PC-3 (cell line): ENCODE results near the gene MACROH2A1. TPM values are rescaled to one million over a fixed set of nuclear protein-coding genes. Genes with fewer than 3 reads are reported as not detected.

ENCODE experiments used
- ATAC-seq: fragments of 200-7000 bp; cut with Tn5 transposase; 2 replicates; pipeline ENCODE4 v1.9.1; 2020; ENCODE audit warnings: mild to moderate bottlenecking, moderate library complexity
- BruUV-seq: library from RNA; stranded (reverse); fragments of 400-500 nt; replicated peaks from 2 replicates; lab custom pipeline; 2021; lab: Mats Ljungman, UMichigan
- CTCF ChIA-PET: fragments of 300-600 bp; sonication (Branson Sonifier 250); formaldehyde crosslinking; loops from one replicate; lab custom pipeline; 2022; ENCODE audit warnings: antibody characterized with exemption; lab: Charles Lee
- POLR2A ChIA-PET: fragments of 300-600 bp; sonication (Branson Sonifier 250); formaldehyde crosslinking; loops from one replicate; lab custom pipeline; 2022; ENCODE audit warnings: antibody characterized with exemption; ENCODE audit not compliant: unreplicated experiment; lab: Charles Lee
- DNase-seq: peaks from one replicate; pipeline ENCODE4 v3.0.0-alpha.2; 2015
- H2AFZ ChIP-seq: fragments of 300-600 bp; sonication (generic); 2 replicates; pipeline ENCODE4 v1.6.0; 2016; ENCODE audit warnings: antibody characterized with exemption, low read length
- H3F3A ChIP-seq: fragments of 300-600 bp; sonication (generic); one replicate; pipeline ENCODE4 v1.6.0; 2017; ENCODE audit warnings: antibody characterized with exemption, low read length, control low read depth, mild to moderate bottlenecking; ENCODE audit not compliant: unreplicated experiment
- H3K27ac ChIP-seq: fragments of 300-600 bp; sonication (generic); 2 replicates; pipeline ENCODE4 v1.5.1; 2016; ENCODE audit warnings: mild to moderate bottlenecking, low read length
- H3K27me3 ChIP-seq: fragments of 300-600 bp; sonication (generic); 2 replicates; pipeline ENCODE4 v1.6.1; 2016; ENCODE audit warnings: low read length, mixed read lengths
- H3K36me3 ChIP-seq: fragments of 300-600 bp; sonication (generic); 2 replicates; pipeline ENCODE4 v1.6.1; 2016; ENCODE audit warnings: low read depth, mixed run types, low read length, mixed read lengths
- H3K4me1 ChIP-seq: fragments of 300-600 bp; sonication (generic); 2 replicates; pipeline ENCODE4 v1.5.1; 2016; ENCODE audit warnings: low read length; ENCODE audit not compliant: insufficient read depth
- H3K4me2 ChIP-seq: fragments of 300-600 bp; sonication (generic); 2 replicates; pipeline ENCODE4 v1.6.0; 2016; ENCODE audit warnings: low read length
- H3K4me3 ChIP-seq: fragments of 300-600 bp; sonication (generic); 2 replicates; pipeline ENCODE4 v1.5.1; 2016; ENCODE audit warnings: mild to moderate bottlenecking, low read length, mixed read lengths
- H3K79me2 ChIP-seq: fragments of 300-600 bp; sonication (generic); 2 replicates; pipeline ENCODE4 v1.6.1; 2017; ENCODE audit warnings: low read length, mixed read lengths
- H3K9ac ChIP-seq: fragments of 300-600 bp; sonication (generic); 2 replicates; pipeline ENCODE4 v1.6.0; 2016; ENCODE audit warnings: mild to moderate bottlenecking, low read length
- H3K9me2 ChIP-seq: fragments of 300-600 bp; sonication (generic); replicated peaks from 2 replicates; pipeline ENCODE4 v1.6.1; 2016; ENCODE audit warnings: mixed run types, low read length, mixed read lengths
- H3K9me3 ChIP-seq: fragments of 300-600 bp; sonication (generic); 2 replicates; pipeline ENCODE4 v1.6.1; 2016; ENCODE audit warnings: low read length, mixed read lengths
- H4K20me1 ChIP-seq: fragments of 300-600 bp; sonication (generic); 2 replicates; pipeline ENCODE4 v1.6.1; 2016; ENCODE audit warnings: low read length, mixed read lengths
- CTCF ChIP-seq: fragments of 300-600 bp; sonication (generic); conservative IDR thresholded peaks from 2 replicates; pipeline ENCODE4 v1.5.1; 2017; ENCODE audit warnings: antibody characterized with exemption, low read depth, mild to moderate bottlenecking, low read length
- EZH2 ChIP-seq: fragments of 300-600 bp; sonication (generic); IDR thresholded peaks from one replicate; pipeline ENCODE4 v1.6.1; 2017; ENCODE audit warnings: antibody characterized with exemption, mild to moderate bottlenecking, low read length; ENCODE audit not compliant: unreplicated experiment
- EZH2phosphoT487 ChIP-seq: fragments of 300-600 bp; sonication (generic); IDR thresholded peaks from 2 replicates; pipeline ENCODE4 v1.6.1; 2018; ENCODE audit warnings: mild to moderate bottlenecking, antibody characterized with exemption, low read length, borderline replicate concordance
- intact Hi-C: fragments of 100-400 bp; cut with micrococcal nuclease; formaldehyde crosslinking; loops from 2 replicates; pipeline ENCODE4 v1.9.0; 2023
- total RNA-seq: library from RNA; depleted of rRNA; stranded (reverse); fragments of >200 nt; gene quantifications from 2 replicates; pipeline ENCODE4 v1.2.3, GENCODE V29; 2014

The MACROH2A1 gene
- total RNA-seq, 1 experiment from 2014 or later, result 388 TPM

- Histone ChIP-seq H3K36me3 (peaks cover 15% of the 10 kb centered on the region), H3K9ac (no peak overlapping the region), H3K27me3 (no peaks in the 10 kb centered on the region), H3K9me2 (no peaks in the 10 kb centered on the region), H3K79me2 (peaks cover 79% of the 10 kb centered on the region), H2AFZ (no peak overlapping the region), H3K27ac (no peak overlapping the region), H4K20me1 (peaks cover 72% of the 10 kb centered on the region), H3K4me1 (peaks cover 23% of the 10 kb centered on the region), H3K4me2 (peak overlapping the region; percentile 97; the same call in 1 of the 2 replicates), H3K9me3 (no peaks in the 10 kb centered on the region), H3K4me3 (no peak overlapping the region), H3F3A (no peaks in the 10 kb centered on the region)
- no peak for ATAC-seq
- intact Hi-C loops, result no loop called here
- CTCF ChIA-PET, result interaction anchor here (0.5 kb wide), 1 partner anchor 191 kb away, joined by 3 read pairs; no protein-coding TSS in a partner anchor
- BruUV-seq, result no TSS peak
- DNase-seq, result no peak
- no peak for TF ChIP-seq CTCF
- no peak for TF ChIP-seq EZH2phosphoT487
- no peak for TF ChIP-seq EZH2
- POLR2A ChIA-PET, result no interaction called here
These were observed 3.2 kb downstream of the MACROH2A1 start for GRCh38 chr5:135395866-135396265.

- no peak overlapping the region for H3K27ac ChIP-seq
- no peaks in the 10 kb centered on the region for H3F3A ChIP-seq
- DNase-seq, result no peak
- no peak overlapping the region for H3K9ac ChIP-seq
- no peaks in the 10 kb centered on the region for H3K27me3 ChIP-seq
- no peaks in the 10 kb centered on the region for H3K9me2 ChIP-seq
- peaks cover 83% of the 10 kb centered on the region for H3K79me2 ChIP-seq
- intact Hi-C loops, result no loop called here
- CTCF ChIA-PET, result interaction anchor here (0.5 kb wide), 1 partner anchor 190 kb away, joined by 3 read pairs; no protein-coding TSS in a partner anchor
- BruUV-seq, result no TSS peak
- no peaks in the 10 kb centered on the region for H3K9me3 ChIP-seq
- POLR2A ChIA-PET, result no interaction called here
- peaks cover 15% of the 10 kb centered on the region for H3K36me3 ChIP-seq
- H3K4me2 ChIP-seq, result no peak overlapping the region; the same call in 1 of the 2 replicates
- ATAC-seq, result no peak
- peaks cover 75% of the 10 kb centered on the region for H4K20me1 ChIP-seq
- H3K4me1 ChIP-seq, result peaks cover 23% of the 10 kb centered on the region
- TF ChIP-seq EZH2phosphoT487, result no peak
- no peak for TF ChIP-seq EZH2
- no peak for TF ChIP-seq CTCF
- no peak overlapping the region for H3K4me3 ChIP-seq
- no peak overlapping the region for H2AFZ ChIP-seq
These were observed 3.6 kb downstream of the MACROH2A1 start for GRCh38 chr5:135395451-135395850.

- intact Hi-C loops, result no loop called here
These were observed 4.9 kb downstream of the MACROH2A1 start for GRCh38 chr5:135394095-135394494.

More at GRCh38 chr5:135394095-135394494, 4.9 kb downstream of the MACROH2A1 start:
- H3F3A ChIP-seq, result no peaks in the 10 kb centered on the region
- BruUV-seq, result no TSS peak
- no peak overlapping the region for H3K9ac ChIP-seq
- H3K9me2 ChIP-seq, result no peaks in the 10 kb centered on the region
- peaks cover 18% of the 10 kb centered on the region for H3K4me1 ChIP-seq
- ChIA-PET POLR2A (no interaction called here), CTCF (no interaction called here)
- peaks cover 97% of the 10 kb centered on the region for H3K79me2 ChIP-seq
- H2AFZ ChIP-seq, result no peak overlapping the region
- TF ChIP-seq EZH2phosphoT487 (no peak), CTCF (no peak)
- H3K36me3 ChIP-seq, result peaks cover 17% of the 10 kb centered on the region
- no peak overlapping the region for H3K4me3 ChIP-seq
- ATAC-seq, result no peak
- peaks cover 81% of the 10 kb centered on the region for H4K20me1 ChIP-seq
- DNase-seq, result no peak
- H3K4me2 ChIP-seq, result no peak overlapping the region
- no peak overlapping the region for H3K27ac ChIP-seq
- no peaks in the 10 kb centered on the region for H3K9me3 ChIP-seq
- no peaks in the 10 kb centered on the region for H3K27me3 ChIP-seq
